Pancreas (tissue), 10 donors: Measurements from ENCODE around the gene AGBL1. TPM values are rescaled to one million over a fixed set of nuclear protein-coding genes. Genes with fewer than 3 reads are reported as not detected.

Experiments used
- ATAC-seq, 4 donors: fragments of 200-7000 bp; cut with Tn5 transposase; one replicate each; pipeline versions ENCODE4 v1.8.0 to v1.9.1; 2020; ENCODE audit warnings: mild to moderate bottlenecking in 4 of 4, moderate library complexity in 4 of 4
- DNase-seq, 6 donors: peaks; one replicate each; pipeline ENCODE4 v3.0.0-alpha.2; 2020
- FAIRE-seq: peaks from 2 replicates; lab custom pipeline; 2012; peaks lifted over from hg19 to GRCh38; lab: Jason Lieb, UNC
- H3K27ac ChIP-seq, 4 donors: fragments of 200-600 bp; sonication (generic); 1 replicate in 3 of 4; 2 replicates in 1 of 4; pipeline versions ENCODE4 v1.5.0 to v1.8.0; 2020
- H3K27me3 ChIP-seq, 4 donors: fragments of 200-600 bp; one replicate each; pipeline ENCODE4 v1.8.0; 2021
- H3K36me3 ChIP-seq, 3 donors: fragments of 200-600 bp; sonication (generic) in 1 of 3; one replicate each; pipeline versions ENCODE4 v1.5.0 to v1.8.0; 2020 to 2021
- H3K4me1 ChIP-seq, 3 donors: fragments of 200-600 bp; one replicate each; pipeline ENCODE4 v1.8.0; 2021
- H3K4me3 ChIP-seq, 4 donors: fragments of 200-600 bp; sonication (generic) in 2 of 4; one replicate each; pipeline versions ENCODE4 v1.5.0 to v1.8.0; 2020 to 2021
- H3K9me3 ChIP-seq, 4 donors: fragments of 200-600 bp; one replicate each; pipeline ENCODE4 v1.8.0; 2021
- WGBS, 2 donors: extraction: QIAGEN DNeasy Blood & Tissue Kit; methylation state at CpG; one replicate each; pipeline ENCODE4 v1.1.7; 2013; 5-methylcytosine and 5-hydroxymethylcytosine counted together
- intact Hi-C, 3 donors: fragments of 100-400 bp; cut with DNase I; formaldehyde crosslinking; loops; one replicate each; pipeline versions ENCODE4 v1.11.1 to v1.14.2; 2022
- polyA plus RNA-seq, 2 donors: library from polyadenylated mRNA; stranded (reverse); fragments of 200-250 nt; gene quantifications; one replicate each; pipeline ENCODE4 v1.2.3, GENCODE V29; 2013
- total RNA-seq, 6 donors: library from RNA; stranded (reverse); fragmentation: NEBNext Ultra II Directional in 4 of 6; extraction: Animal tissue kit (Norgen Biotek cat#: 25700) in 4 of 6; gene quantifications; one replicate each; pipeline versions ENCODE4 v1.2.1 to v1.2.4, GENCODE V29; 2021 to 2023
- TF ChIP-seq, protein P1 (sequence below), 4 donors: fragments of 200-600 bp; sonication (generic) in 3 of 4; IDR thresholded peaks; one replicate each; pipeline versions ENCODE4 v1.5.0 to v1.8.0; 2021; ENCODE audit warnings: antibody characterized with exemption in 4 of 4
- donor health status: healthy with polysubstance abuse.
- donor health status: DM: no; HTN: no; CAD: no; lungs with moderate emphysema.
- donor health status: DM: no; HTN: no; CAD: no.
- donor health status: control.
- donor health status: control.
- donor health status: Bipolar disorder and iron deficiency.
- donor health status: DM: yes; HTN: yes; CAD: no.
- donor health status: DM: no; HTN: no; CAD: no.
- donor health status: DM: no; HTN: no; CAD: no.
- donor health status: DM: yes; HTN: yes; CAD: no.

Gene AGBL1
- total and polyA plus RNA-seq, 8 donors, result under 0.01 to 0.06 (median 0.05) TPM; not detected in 5

GRCh38 chr15:86964271-86964670, 884.6 kb downstream of the AGBL1 start:
- intact Hi-C loops, result no loop called here
- TF ChIP-seq, protein P1, sequence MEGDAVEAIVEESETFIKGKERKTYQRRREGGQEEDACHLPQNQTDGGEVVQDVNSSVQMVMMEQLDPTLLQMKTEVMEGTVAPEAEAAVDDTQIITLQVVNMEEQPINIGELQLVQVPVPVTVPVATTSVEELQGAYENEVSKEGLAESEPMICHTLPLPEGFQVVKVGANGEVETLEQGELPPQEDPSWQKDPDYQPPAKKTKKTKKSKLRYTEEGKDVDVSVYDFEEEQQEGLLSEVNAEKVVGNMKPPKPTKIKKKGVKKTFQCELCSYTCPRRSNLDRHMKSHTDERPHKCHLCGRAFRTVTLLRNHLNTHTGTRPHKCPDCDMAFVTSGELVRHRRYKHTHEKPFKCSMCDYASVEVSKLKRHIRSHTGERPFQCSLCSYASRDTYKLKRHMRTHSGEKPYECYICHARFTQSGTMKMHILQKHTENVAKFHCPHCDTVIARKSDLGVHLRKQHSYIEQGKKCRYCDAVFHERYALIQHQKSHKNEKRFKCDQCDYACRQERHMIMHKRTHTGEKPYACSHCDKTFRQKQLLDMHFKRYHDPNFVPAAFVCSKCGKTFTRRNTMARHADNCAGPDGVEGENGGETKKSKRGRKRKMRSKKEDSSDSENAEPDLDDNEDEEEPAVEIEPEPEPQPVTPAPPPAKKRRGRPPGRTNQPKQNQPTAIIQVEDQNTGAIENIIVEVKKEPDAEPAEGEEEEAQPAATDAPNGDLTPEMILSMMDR (IDR thresholded peaks at IDR 0.05), result no peak
- ATAC-seq, result no peak

GRCh38 chr15:86968244-86968643, 888.6 kb downstream of the AGBL1 start:
- Histone ChIP-seq H3K36me3 (no peaks in the 10 kb centered on the region), H3K4me3 (no peak overlapping the region), H3K27me3 (no peaks in the 10 kb centered on the region), H3K27ac (no peak overlapping the region), H3K9me3 (no peaks in the 10 kb centered on the region), H3K4me1 (no peaks in the 10 kb centered on the region)
- FAIRE-seq (no peak), DNase-seq (no peak), ATAC-seq (no peak)
- intact Hi-C loops, result no loop called here
- WGBS, 2 donors, result 52 to 58% methylated on average over 4 of the region's 4 CpGs
- TF ChIP-seq, protein P1 (IDR thresholded peaks at IDR 0.05), result no peak

More at GRCh38 chr15:86964271-86964670, 884.6 kb downstream of the AGBL1 start:
- Histone ChIP-seq H3K27ac (no peak overlapping the region), H3K36me3 (no peaks in the 10 kb centered on the region), H3K4me3 (no peak overlapping the region), H3K9me3 (no peaks in the 10 kb centered on the region), H3K27me3 (no peaks in the 10 kb centered on the region), H3K4me1 (no peaks in the 10 kb centered on the region)
- WGBS, 2 donors, result 62 to 77% methylated on average over 1 of the region's 1 CpG
- no peak for FAIRE-seq
- DNase-seq, result no peak

DNA sequence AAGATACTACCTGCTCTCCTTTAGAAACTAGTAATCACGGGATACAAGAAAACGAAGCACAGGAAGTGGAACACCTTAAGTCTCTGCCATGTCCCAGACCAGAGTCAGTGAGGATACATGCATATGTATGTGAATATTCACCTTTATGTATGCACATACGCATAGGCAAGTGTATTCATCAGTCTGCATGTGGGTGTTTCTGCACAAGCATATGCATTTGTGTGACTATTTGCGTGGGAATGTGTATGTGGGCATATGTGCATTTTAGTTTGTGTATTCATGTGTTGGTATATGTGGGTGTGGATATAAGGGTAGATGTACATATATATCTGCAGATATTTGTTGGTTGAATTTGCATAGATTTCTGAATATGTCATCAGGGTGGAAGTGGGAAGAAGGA, 889.7 kb downstream of the AGBL1 start:
- TF ChIP-seq, protein P1 (IDR thresholded peaks at IDR 0.05), result no peak
- no peaks in the 10 kb centered on the region for H3K27me3 ChIP-seq
- no peaks in the 10 kb centered on the region for H3K9me3 ChIP-seq
- H3K4me3 ChIP-seq, result no peak overlapping the region
- intact Hi-C loops, result no loop called here
- 57 to 67% methylated on average over 4 of the region's 4 CpGs for WGBS, 2 donors
- H3K27ac ChIP-seq, result no peak overlapping the region
- DNase-seq (no peak), FAIRE-seq (no peak), ATAC-seq (no peak)
- no peaks in the 10 kb centered on the region for H3K4me1 ChIP-seq
- H3K36me3 ChIP-seq, result no peaks in the 10 kb centered on the region

DNA sequence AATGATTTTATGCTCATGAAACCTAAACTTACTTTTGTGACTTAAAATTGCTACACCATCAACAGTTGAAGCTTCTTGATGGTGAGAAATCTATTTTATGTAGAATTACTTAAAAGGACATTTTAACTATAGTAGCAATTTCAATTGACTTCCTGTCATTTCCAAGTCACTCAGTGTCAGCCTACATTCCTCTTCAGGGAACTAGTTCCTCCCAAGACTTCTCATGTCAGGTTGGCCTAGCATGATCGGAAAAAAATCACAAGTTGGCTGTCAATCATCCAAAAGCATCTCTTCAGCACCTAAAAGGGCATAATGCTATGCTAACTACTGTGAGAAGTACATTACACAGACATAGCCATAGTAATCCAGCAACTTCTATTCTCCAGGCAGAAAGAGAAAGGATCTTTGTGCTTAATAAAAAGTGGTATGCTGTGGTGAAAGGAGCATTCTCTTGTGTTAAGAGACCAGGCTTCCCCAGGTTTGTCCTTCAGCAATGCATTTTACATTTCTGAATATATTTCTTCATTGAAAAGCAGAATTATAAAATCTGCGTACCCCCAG, 893.7 kb downstream of the AGBL1 start:
- DNase-seq (no peak), ATAC-seq (no peak), FAIRE-seq (no peak)
- Histone ChIP-seq H3K36me3 (no peaks in the 10 kb centered on the region), H3K27ac (no peak overlapping the region), H3K9me3 (no peaks in the 10 kb centered on the region), H3K4me3 (no peak overlapping the region), H3K4me1 (no peaks in the 10 kb centered on the region), H3K27me3 (no peaks in the 10 kb centered on the region)
- WGBS, 2 donors, result 65 to 78% methylated on average over 2 of the region's 2 CpGs
- TF ChIP-seq, protein P1 (IDR thresholded peaks at IDR 0.05), result no peak
- intact Hi-C loops, result no loop called here

DNA sequence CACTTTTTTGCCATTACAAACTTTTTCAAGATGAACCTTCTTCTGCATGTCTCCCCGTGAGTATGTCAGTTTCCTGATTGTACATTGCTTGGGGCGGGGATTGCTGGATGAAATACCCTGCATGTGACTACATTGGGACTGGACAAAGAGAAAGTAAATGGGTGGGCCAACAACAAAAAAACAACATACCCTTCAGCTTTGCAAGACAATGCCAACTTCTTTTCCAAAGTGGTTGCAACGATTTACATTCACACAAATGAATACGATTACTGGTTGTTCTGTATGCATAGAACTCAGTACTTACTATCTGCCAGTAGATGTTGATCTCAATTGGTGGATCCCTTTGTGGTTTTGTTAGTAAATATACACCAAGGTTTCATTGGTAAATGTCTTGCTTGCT, 908.4 kb downstream of the AGBL1 start:
- 70 to 71% methylated on average over 4 of the region's 4 CpGs for WGBS, 2 donors
- Histone ChIP-seq H3K4me3 (no peak overlapping the region), H3K27me3 (no peaks in the 10 kb centered on the region), H3K27ac (no peak overlapping the region), H3K4me1 (no peaks in the 10 kb centered on the region), H3K36me3 (no peaks in the 10 kb centered on the region), H3K9me3 (no peaks in the 10 kb centered on the region)
- DNase-seq (no peak), FAIRE-seq (no peak), ATAC-seq (no peak)
- intact Hi-C loops, result no loop called here
- TF ChIP-seq, protein P1 (IDR thresholded peaks at IDR 0.05), result no peak
